Measurements from ENCODE around the gene DNAH2.

The DNAH2 gene

DNA sequence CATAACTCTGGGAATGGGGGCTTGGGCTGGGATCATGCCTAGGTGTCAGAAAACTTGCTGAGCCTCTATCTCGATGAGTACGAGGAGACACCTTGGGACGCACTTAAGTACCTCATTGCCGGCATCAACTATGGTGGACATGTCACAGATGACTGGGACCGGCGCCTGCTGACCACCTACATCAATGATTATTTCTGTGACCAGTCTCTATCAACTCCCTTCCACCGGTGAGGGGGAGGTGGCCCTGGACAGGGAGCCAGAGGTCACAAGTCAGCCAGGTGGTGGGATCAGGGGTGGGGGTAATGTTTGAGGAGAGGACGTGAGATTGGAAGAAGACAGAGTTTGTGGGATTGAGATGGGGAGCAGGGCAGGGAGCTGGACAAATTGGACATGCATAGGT, 113.1 kb downstream of the DNAH2 start:
- POLR2A ChIA-PET: interaction anchor here (0.5 kb wide), 1 partner anchor 27 kb away, joined by 3 read pairs; the partner anchor contains the start of genes CYB5D1 and NAA38
- no peak overlapping the region for H3K4me3 ChIP-seq (ENCODE audit: low read depth, low read length)
- CTCF ChIA-PET: interaction anchor here (1.7 to 5.7 kb wide), 5 partner anchors 10 to 159 kb away, joined by 4 to 40 read pairs (median 7); no protein-coding TSS in a partner anchor
- no peak for DNase-seq (ENCODE audit: low read depth, low spot score)
- TF ChIP-seq, protein P1, sequence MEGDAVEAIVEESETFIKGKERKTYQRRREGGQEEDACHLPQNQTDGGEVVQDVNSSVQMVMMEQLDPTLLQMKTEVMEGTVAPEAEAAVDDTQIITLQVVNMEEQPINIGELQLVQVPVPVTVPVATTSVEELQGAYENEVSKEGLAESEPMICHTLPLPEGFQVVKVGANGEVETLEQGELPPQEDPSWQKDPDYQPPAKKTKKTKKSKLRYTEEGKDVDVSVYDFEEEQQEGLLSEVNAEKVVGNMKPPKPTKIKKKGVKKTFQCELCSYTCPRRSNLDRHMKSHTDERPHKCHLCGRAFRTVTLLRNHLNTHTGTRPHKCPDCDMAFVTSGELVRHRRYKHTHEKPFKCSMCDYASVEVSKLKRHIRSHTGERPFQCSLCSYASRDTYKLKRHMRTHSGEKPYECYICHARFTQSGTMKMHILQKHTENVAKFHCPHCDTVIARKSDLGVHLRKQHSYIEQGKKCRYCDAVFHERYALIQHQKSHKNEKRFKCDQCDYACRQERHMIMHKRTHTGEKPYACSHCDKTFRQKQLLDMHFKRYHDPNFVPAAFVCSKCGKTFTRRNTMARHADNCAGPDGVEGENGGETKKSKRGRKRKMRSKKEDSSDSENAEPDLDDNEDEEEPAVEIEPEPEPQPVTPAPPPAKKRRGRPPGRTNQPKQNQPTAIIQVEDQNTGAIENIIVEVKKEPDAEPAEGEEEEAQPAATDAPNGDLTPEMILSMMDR (IDR thresholded peaks at IDR 0.05; ENCODE audit: insufficient read depth, low read length, missing control alignments): no peak

DNA sequence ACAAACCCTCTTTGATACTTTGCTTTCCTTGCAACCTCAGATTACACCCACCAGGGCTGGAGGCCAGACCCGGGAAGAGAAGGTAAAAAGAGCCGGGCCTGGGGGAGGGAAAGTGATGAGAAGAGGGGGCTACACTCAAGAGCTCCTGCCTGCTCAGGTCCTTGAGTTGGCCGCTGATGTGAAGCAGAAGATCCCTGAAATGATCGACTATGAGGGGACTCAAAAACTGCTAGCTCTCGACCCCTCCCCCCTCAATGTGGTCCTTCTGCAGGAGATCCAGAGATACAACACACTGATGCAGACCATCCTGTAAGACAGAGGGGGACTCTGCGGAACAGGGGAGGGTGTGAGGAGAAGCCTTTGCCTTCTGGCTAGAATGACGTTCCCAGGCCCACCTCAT, 113.7 kb downstream of the DNAH2 start:
- no peak overlapping the region for H3K4me3 ChIP-seq (ENCODE audit: low read depth, low read length)
- TF ChIP-seq, protein P1 (IDR thresholded peaks at IDR 0.05; ENCODE audit: insufficient read depth, low read length, missing control alignments): no peak
- DNase-seq (ENCODE audit: low read depth, low spot score): no peak
- POLR2A ChIA-PET: no interaction called here
- CTCF ChIA-PET: interaction anchor here (0.9 to 5.7 kb wide), 9 partner anchors 8 to 159 kb away, joined by 3 to 40 read pairs (median 7); no protein-coding TSS in a partner anchor

DNA sequence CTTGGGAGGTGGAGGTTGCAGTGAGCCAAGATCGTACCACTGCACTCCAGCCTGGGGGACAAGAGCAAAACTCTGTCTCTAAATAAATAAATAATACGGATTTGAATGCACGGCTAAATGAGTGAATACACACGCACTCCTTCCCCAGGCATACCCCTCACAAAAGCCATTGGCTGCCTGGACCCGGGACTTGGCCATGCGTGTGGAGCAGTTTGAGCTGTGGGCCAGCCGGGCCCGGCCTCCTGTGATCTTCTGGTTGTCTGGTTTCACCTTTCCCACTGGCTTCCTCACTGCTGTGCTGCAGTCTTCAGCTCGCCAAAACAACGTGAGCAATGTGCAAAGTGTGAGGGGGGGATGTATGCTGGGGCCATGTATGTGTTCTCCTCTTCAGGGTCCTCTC, 114.9 kb downstream of the DNAH2 start:
- ChIA-PET CTCF (interaction anchor here (1.1 to 5.7 kb wide), 13 partner anchors 7 to 225 kb away, joined by 3 to 40 read pairs (median 5); partner anchors contain the start of genes CHD3 and NAA38), POLR2A (interaction anchor here (1.6 kb wide), 1 partner anchor 10 kb away, joined by 12 read pairs; no protein-coding TSS in a partner anchor)
- DNase-seq (ENCODE audit: low read depth, low spot score): no peak
- H3K4me3 ChIP-seq (ENCODE audit: low read depth, low read length): no peak overlapping the region
- TF ChIP-seq, protein P1 (IDR thresholded peaks at IDR 0.05; ENCODE audit: insufficient read depth, low read length, missing control alignments): no peak

- TF ChIP-seq, protein P1 (IDR thresholded peaks at IDR 0.05; ENCODE audit: insufficient read depth, low read length, missing control alignments): no peak
- CTCF ChIA-PET: interaction anchor here (0.7 to 5.7 kb wide), 18 partner anchors 8 to 224 kb away, joined by 3 to 40 read pairs (median 5); partner anchors contain the start of genes CHD3, NAA38 and WRAP53
- POLR2A ChIA-PET: interaction anchor here (0.6 to 1.6 kb wide), 3 partner anchors 9 to 37 kb away, joined by 4 to 12 read pairs (median 7); partner anchors contain the start of gene NAA38
- no peak for DNase-seq (ENCODE audit: low read depth, low spot score)
- H3K4me3 ChIP-seq (ENCODE audit: low read depth, low read length): peak overlapping the region; percentile 81
Measured at GRCh38 chr17:7833011-7833794, 115.7 kb downstream of the DNAH2 start.

DNA sequence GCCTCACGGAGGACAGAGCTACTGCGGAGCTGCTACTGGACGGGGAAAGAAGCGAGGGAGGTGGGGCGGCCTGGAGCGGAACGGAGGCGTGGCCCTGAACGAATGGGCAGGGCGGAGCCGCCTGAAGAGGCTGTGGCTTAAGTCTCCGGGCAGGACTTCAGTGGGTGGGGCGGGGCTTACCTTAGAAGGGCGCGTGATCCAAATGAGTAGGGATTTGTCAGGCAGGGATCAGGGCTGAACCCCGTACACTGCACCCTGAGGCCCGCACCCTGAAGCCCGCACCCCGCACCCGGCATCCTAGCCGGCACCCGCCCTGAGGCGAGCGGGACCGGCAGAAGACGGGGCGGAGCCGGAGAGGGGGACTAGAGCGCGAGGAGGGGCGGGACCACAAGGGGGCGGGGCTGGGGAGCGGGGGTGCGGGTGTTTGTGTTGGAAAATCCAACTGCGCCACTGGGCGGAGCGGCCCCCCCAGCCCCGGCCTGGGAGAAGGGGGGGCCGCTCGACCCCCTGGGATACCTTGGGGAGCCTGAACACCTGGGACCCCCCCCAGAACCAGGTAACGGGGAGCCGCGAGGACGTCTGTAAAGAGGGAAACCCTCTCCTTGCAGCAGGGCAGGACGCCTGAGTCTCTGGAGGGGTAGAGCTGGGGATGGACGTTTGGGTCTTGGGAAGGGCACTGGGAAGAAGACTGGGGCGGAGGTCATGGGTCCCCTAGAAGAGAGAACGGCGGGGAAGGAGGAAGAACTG, 116.4 kb downstream of the DNAH2 start, which contains the start of gene KDM6B:
Gene KDM6B, plus strand, starts transcription at position 423 of the 747 bp plus-strand sequence. CDS start 11,338 bp downstream, outside the sequence.
- DNase-seq (ENCODE audit: low read depth, low spot score): no peak
- ChIA-PET POLR2A (interaction anchor here (0.6 to 2.3 kb wide), 5 partner anchors 9 to 38 kb away, joined by 3 to 18 read pairs (median 7); partner anchors contain the start of gene NAA38), CTCF (interaction anchor here (1.0 to 5.7 kb wide), 25 partner anchors 8 to 224 kb away, joined by 3 to 40 read pairs (median 6); partner anchors contain the start of genes NAA38 and WRAP53)
- H3K4me3 ChIP-seq (ENCODE audit: low read depth, low read length): peak within 1 kb of the TSS; percentile 81
- TF ChIP-seq, protein P1 (IDR thresholded peaks at IDR 0.05; ENCODE audit: insufficient read depth, low read length, missing control alignments): no peak
